Calu3 (cell line): ENCODE results near the gene PDHX. TPM values are rescaled to one million over a fixed set of nuclear protein-coding genes. Genes with fewer than 3 reads are reported as not detected.

Source experiments
- BruUV-seq: library from RNA; stranded (reverse); fragments of 400-500 nt; replicated peaks from 2 replicates; lab custom pipeline; 2021; lab: Mats Ljungman, UMichigan
- CTCF ChIA-PET: fragments of 300-600 bp; sonication (Branson Sonifier 250); formaldehyde crosslinking; loops from one replicate; lab custom pipeline; 2022; ENCODE audit warnings: antibody characterized with exemption; lab: Charles Lee
- DNase-seq: peaks from one replicate; pipeline ENCODE4 v3.0.0; 2022
- H3K27ac Mint-ChIP-seq: one replicate; pipeline ENCODE4 v1.8.0; 2022; ENCODE audit warnings: mixed read lengths; ENCODE audit not compliant: unreplicated experiment
- H3K27me3 Mint-ChIP-seq: one replicate; pipeline ENCODE4 v1.8.0; 2022; ENCODE audit warnings: mixed read lengths; ENCODE audit not compliant: unreplicated experiment
- H3K36me3 Mint-ChIP-seq: one replicate; pipeline ENCODE4 v1.8.0; 2022; ENCODE audit warnings: mild to moderate bottlenecking, moderate library complexity, mixed read lengths; ENCODE audit not compliant: insufficient read depth, unreplicated experiment
- H3K4me1 Mint-ChIP-seq: one replicate; pipeline ENCODE4 v1.8.0; 2022; ENCODE audit warnings: mild to moderate bottlenecking, low read depth, mixed read lengths; ENCODE audit not compliant: unreplicated experiment
- H3K4me3 Mint-ChIP-seq: one replicate; pipeline ENCODE4 v1.8.0; 2022; ENCODE audit warnings: mild to moderate bottlenecking, low read depth, moderate library complexity, mixed read lengths; ENCODE audit not compliant: unreplicated experiment
- H3K9me3 Mint-ChIP-seq: one replicate; pipeline ENCODE4 v1.8.0; 2022; ENCODE audit warnings: low read depth, mixed read lengths; ENCODE audit not compliant: unreplicated experiment
- CTCF ChIP-seq: fragments of 200-600 bp; IDR thresholded peaks from one replicate; pipeline ENCODE4 v1.8.0; 2022; ENCODE audit warnings: antibody characterized with exemption; ENCODE audit not compliant: unreplicated experiment
- intact Hi-C: fragments of 100-400 bp; cut with micrococcal nuclease; formaldehyde crosslinking; loops from one replicate; pipeline ENCODE4 v1.10.0; 2022; ENCODE audit not compliant: unreplicated experiment
- total RNA-seq: library from RNA; stranded (reverse); gene quantifications from 2 replicates; pipeline ENCODE4 v1.2.3, GENCODE V29; 2022

Gene PDHX
- total RNA-seq, 1 experiment from 2014 or later = 47.6 TPM

GRCh38 chr11:34957606-34958005, 41.2 kb downstream of the PDHX start:
- no peaks in the 10 kb centered on the region for H3K9me3 Mint-ChIP-seq
- BruUV-seq = no TSS peak

GRCh38 chr11:34959770-34960169, 43.4 kb downstream of the PDHX start:
- Mint-ChIP-seq H3K4me1 (no peaks in the 10 kb centered on the region), H3K27ac (no peak overlapping the region), H3K4me3 (no peak overlapping the region), H3K27me3 (no peaks in the 10 kb centered on the region), H3K9me3 (no peaks in the 10 kb centered on the region), H3K36me3 (peaks cover 5% of the 10 kb centered on the region)
- intact Hi-C loops = no loop called here
- no peak for DNase-seq
- no TSS peak for BruUV-seq
- no peak for TF ChIP-seq CTCF
- CTCF ChIA-PET = interaction anchor here (0.7 kb wide), 1 partner anchor 284 kb away, joined by 3 read pairs; no protein-coding TSS in a partner anchor

More at GRCh38 chr11:34957606-34958005, 41.2 kb downstream of the PDHX start:
- no peak for DNase-seq
- Mint-ChIP-seq H3K4me1 (no peaks in the 10 kb centered on the region), H3K36me3 (peaks cover 5% of the 10 kb centered on the region), H3K27me3 (no peaks in the 10 kb centered on the region), H3K4me3 (no peak overlapping the region), H3K27ac (no peak overlapping the region)
- CTCF ChIA-PET = no interaction called here
- intact Hi-C loops = no loop called here
- no peak for TF ChIP-seq CTCF

DNA sequence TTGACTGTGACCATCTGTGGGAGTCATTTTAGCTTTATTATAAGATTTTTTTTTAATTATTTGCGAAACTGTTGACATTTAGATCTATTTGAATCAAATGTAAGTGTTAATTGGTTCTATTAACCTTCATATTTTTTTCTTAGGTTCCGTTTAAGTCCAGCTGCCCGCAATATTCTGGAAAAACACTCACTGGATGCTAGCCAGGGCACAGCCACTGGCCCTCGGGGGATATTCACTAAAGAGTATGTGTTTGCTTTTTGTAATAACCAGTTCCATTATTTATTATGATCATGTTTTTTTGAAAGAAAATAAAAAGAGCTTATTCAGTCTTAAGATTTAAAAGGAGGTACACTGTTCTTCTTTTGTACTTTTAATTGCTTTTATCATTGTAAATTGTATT, 43.9 kb downstream of the PDHX start:
- no peak for DNase-seq
- TF ChIP-seq CTCF = no peak
- Mint-ChIP-seq H3K27ac (no peak overlapping the region), H3K4me1 (no peaks in the 10 kb centered on the region), H3K36me3 (peaks cover 5% of the 10 kb centered on the region), H3K27me3 (no peaks in the 10 kb centered on the region), H3K9me3 (no peaks in the 10 kb centered on the region), H3K4me3 (no peak overlapping the region)
- intact Hi-C loops = no loop called here
- no TSS peak for BruUV-seq
- CTCF ChIA-PET = interaction anchor here (0.7 kb wide), 1 partner anchor 283 kb away, joined by 3 read pairs; no protein-coding TSS in a partner anchor

DNA sequence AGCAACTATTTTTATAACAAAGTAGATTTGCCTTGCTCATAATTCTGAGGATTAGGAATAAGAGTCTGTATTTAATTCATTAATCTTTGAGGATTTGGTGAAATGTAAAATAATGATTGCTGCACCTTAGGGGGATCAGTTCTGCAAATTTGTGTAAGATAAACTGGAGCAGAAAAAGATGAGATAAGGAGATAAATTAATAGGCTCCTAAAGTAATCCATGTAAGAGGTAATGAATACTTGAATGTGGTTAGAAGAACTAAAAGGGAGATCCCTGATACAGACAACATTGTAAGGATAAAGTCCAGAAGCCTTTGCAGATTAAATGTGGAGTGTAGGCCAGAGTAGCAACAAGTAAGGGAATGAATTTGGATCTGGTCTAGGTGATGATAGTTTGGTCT, 45.6 kb downstream of the PDHX start:
- Mint-ChIP-seq H3K9me3 (no peaks in the 10 kb centered on the region), H3K27ac (no peak overlapping the region), H3K4me3 (no peak overlapping the region), H3K27me3 (no peaks in the 10 kb centered on the region), H3K36me3 (peaks cover 5% of the 10 kb centered on the region), H3K4me1 (no peaks in the 10 kb centered on the region)
- intact Hi-C loops = no loop called here
- TF ChIP-seq CTCF = no peak
- CTCF ChIA-PET = no interaction called here
- no peak for DNase-seq
- no TSS peak for BruUV-seq
